ENCODE data around the gene PRICKLE4. TPM values are rescaled to one million over a fixed set of nuclear protein-coding genes. Genes with fewer than 3 reads are reported as not detected.

The PRICKLE4 gene
- total RNA-seq, 4 donors from 2014 or later = 10.4 to 17.9 (median 14.3) TPM

GRCh38 chr6:41832263-41832662, 51.7 kb downstream of the PRICKLE4 start:
- DNase-seq = no peak
- H3K36me3 ChIP-seq = no peaks in the 10 kb centered on the region
- no peak overlapping the region for H3K27ac ChIP-seq
- TF ChIP-seq CTCF (IDR thresholded peaks at IDR 0.05) = no peak
- no peaks in the 10 kb centered on the region for H3K27me3 ChIP-seq
- H3K4me3 ChIP-seq = no peak overlapping the region
- intact Hi-C loops (cut with DNase I; ENCODE audit: low total_unique reads) = no loop called here
- no peaks in the 10 kb centered on the region for H3K9me3 ChIP-seq
- no peaks in the 10 kb centered on the region for H3K4me1 ChIP-seq

GRCh38 chr6:41836022-41836659, 55.6 kb downstream of the PRICKLE4 start:
- no peak for DNase-seq
- Histone ChIP-seq H3K9me3 (no peaks in the 10 kb centered on the region), H3K27ac (no peak overlapping the region), H3K27me3 (no peaks in the 10 kb centered on the region), H3K4me1 (no peaks in the 10 kb centered on the region), H3K36me3 (no peaks in the 10 kb centered on the region), H3K4me3 (no peak overlapping the region)
- TF ChIP-seq CTCF (IDR thresholded peaks at IDR 0.05) (no peak), POLR2A (IDR thresholded peaks at IDR 0.05) (no peak)
- intact Hi-C loops (cut with DNase I; ENCODE audit: low total_unique reads) = no loop called here

- no peak for DNase-seq
- no peaks in the 10 kb centered on the region for H3K9me3 ChIP-seq
- H3K27me3 ChIP-seq = no peaks in the 10 kb centered on the region
- H3K4me1 ChIP-seq = no peaks in the 10 kb centered on the region
- H3K36me3 ChIP-seq = no peaks in the 10 kb centered on the region
- TF ChIP-seq CTCF (IDR thresholded peaks at IDR 0.05) = no peak
- no peak for TF ChIP-seq POLR2A (IDR thresholded peaks at IDR 0.05)
- H3K27ac ChIP-seq = no peak overlapping the region
- no peak overlapping the region for H3K4me3 ChIP-seq
- intact Hi-C loops (cut with DNase I; ENCODE audit: low total_unique reads) = no loop called here
These were observed 56.1 kb downstream of the PRICKLE4 start for GRCh38 chr6:41836660-41837052.

Small RNA genes within 50 kb of the gene (small RNA-seq; reads per million reads assigned to genes)
- gene AL365205.2 (not detected), gene AL365205.3 (not detected), gene RF00393 (not detected)

Other genes starting within 250 kb of the PRICKLE4 start
- gene FOXP4, start 234.4 kb upstream of the PRICKLE4 start, total RNA-seq = 10 to 100 TPM in 2 of 4 donors, 1 to 10 TPM in 2; 3.8 to 50.1 (median 9.4) TPM
- 10 to 100 TPM; 14.4 to 80.0 (median 23.4) TPM for gene MDFI, start 142.3 kb upstream of the PRICKLE4 start, total RNA-seq
- 10 to 100 TPM in 3 of 4 donors, 1 to 10 TPM in 1; 8.8 to 31.7 (median 17.0) TPM for gene TFEB, start 45.2 kb upstream of the PRICKLE4 start, total RNA-seq
- gene PGC, start 33.4 kb upstream of the PRICKLE4 start, total RNA-seq = 1 to 10 TPM in 1 of 4 donors, under 1 TPM in 1, not detected in 2; 0.91 to 2.1 TPM
- 1 to 10 TPM in 3 of 4 donors, under 1 TPM in 1; 0.26 to 8.9 (median 2.2) TPM for gene FRS3, start 882 bp upstream of the PRICKLE4 start, total RNA-seq
- 100 to 1,000 TPM in 2 of 4 donors, 10 to 100 TPM in 2; 53.1 to 164 (median 96.0) TPM for gene TOMM6, start 6.9 kb downstream of the PRICKLE4 start, total RNA-seq
- 10 to 100 TPM in 1 of 4 donors, 1 to 10 TPM in 3; 2.3 to 16.5 (median 6.6) TPM for gene USP49, start 114.6 kb downstream of the PRICKLE4 start, total RNA-seq
- 10 to 100 TPM in 3 of 4 donors, 1 to 10 TPM in 1; 1.0 to 36.8 (median 17.3) TPM for gene MED20, start 140.4 kb downstream of the PRICKLE4 start, total RNA-seq
- 10 to 100 TPM in 3 of 4 donors, under 1 TPM in 1; 0.51 to 20.5 (median 18.0) TPM for gene BYSL, start 140.7 kb downstream of the PRICKLE4 start, total RNA-seq
- gene CCND3, start 161.0 kb downstream of the PRICKLE4 start, total RNA-seq = 100 to 1,000 TPM in 1 of 4 donors, 10 to 100 TPM in 3; 28.8 to 101 (median 74.3) TPM